Measurements from ENCODE around the gene PHLDB1.

DNA sequence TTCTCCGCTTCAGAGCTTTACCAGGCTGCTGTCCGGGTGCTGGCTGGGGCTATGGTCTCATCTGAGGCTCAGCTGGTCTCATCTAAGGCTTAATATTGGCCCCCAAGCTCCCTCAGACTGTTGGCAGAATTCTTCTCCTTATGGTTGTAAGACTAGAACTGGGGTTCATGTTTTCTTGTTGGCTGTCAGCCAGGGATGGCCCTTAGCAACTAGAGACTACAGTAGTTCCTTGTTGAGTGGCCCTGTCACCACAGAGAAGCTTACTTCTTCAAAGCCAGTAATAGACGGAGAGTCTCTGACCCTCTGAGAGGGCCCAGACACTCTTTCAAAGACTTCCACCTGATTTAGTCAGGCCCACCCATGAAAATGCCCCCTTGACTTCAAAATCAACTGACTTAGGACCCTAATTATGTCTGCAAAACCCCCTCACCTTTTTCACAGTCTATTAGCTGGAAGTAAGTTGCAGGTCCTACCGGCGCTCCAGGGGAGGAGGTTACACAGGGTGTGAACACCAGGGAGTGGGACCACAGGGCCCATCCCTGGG, 96.2 kb downstream of the PHLDB1 start:
- TF ChIP-seq, protein P1, sequence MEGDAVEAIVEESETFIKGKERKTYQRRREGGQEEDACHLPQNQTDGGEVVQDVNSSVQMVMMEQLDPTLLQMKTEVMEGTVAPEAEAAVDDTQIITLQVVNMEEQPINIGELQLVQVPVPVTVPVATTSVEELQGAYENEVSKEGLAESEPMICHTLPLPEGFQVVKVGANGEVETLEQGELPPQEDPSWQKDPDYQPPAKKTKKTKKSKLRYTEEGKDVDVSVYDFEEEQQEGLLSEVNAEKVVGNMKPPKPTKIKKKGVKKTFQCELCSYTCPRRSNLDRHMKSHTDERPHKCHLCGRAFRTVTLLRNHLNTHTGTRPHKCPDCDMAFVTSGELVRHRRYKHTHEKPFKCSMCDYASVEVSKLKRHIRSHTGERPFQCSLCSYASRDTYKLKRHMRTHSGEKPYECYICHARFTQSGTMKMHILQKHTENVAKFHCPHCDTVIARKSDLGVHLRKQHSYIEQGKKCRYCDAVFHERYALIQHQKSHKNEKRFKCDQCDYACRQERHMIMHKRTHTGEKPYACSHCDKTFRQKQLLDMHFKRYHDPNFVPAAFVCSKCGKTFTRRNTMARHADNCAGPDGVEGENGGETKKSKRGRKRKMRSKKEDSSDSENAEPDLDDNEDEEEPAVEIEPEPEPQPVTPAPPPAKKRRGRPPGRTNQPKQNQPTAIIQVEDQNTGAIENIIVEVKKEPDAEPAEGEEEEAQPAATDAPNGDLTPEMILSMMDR (IDR thresholded peaks at IDR 0.05; ENCODE audit: low read depth, low read length, poor library complexity, severe bottlenecking) = no peak
- TF ChIP-seq EZH2phosphoT487 (IDR thresholded peaks at IDR 0.05; ENCODE audit: borderline replicate concordance, low read length) = no peak
